ENCODE measurements around the gene COLEC11.

DNA sequence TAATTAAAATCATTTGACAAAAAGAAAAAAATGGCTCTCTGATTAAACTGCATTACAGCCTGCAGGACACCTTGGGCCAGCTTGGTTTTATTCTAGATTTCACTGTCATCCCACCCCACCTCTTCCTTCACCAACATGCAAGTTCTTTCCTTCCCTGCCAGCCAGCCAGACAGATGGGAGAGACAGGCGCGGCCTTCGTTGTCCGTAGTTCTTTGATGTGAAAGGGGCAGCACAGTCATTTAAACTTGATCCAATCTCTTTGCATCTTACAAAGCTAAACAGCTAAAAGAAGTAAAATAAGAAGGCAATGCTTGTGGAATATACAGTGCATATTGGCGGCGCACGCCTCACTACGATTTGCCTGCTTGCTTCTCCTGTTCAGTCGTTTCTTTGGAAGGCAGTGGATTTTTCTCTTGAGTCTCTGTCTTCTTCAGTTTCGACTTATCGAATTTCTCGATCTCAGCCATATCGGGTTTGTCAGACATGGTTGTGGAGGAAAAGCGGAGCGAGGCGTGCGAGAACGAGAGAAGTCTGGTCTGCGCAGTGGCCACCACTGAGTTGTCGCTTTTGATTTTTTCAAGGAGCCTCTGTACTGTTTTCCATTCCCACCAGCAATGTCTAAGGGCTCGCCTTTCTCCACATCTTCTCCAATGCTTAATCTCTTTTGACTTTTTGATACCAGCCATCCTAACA, 22.4 kb downstream of the COLEC11 start:
- TF ChIP-seq, protein P1, sequence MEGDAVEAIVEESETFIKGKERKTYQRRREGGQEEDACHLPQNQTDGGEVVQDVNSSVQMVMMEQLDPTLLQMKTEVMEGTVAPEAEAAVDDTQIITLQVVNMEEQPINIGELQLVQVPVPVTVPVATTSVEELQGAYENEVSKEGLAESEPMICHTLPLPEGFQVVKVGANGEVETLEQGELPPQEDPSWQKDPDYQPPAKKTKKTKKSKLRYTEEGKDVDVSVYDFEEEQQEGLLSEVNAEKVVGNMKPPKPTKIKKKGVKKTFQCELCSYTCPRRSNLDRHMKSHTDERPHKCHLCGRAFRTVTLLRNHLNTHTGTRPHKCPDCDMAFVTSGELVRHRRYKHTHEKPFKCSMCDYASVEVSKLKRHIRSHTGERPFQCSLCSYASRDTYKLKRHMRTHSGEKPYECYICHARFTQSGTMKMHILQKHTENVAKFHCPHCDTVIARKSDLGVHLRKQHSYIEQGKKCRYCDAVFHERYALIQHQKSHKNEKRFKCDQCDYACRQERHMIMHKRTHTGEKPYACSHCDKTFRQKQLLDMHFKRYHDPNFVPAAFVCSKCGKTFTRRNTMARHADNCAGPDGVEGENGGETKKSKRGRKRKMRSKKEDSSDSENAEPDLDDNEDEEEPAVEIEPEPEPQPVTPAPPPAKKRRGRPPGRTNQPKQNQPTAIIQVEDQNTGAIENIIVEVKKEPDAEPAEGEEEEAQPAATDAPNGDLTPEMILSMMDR (IDR thresholded peaks at IDR 0.05; ENCODE audit: low read length): no peak
- no peak for TF ChIP-seq EZH2 (IDR thresholded peaks at IDR 0.05; ENCODE audit: borderline replicate concordance, low read length)

Data from OCI-LY1 (cell line).